Forelimb muscle (tissue), 1 donor: ENCODE results near the gene MARCHF3. TPM values are rescaled to one million over a fixed set of nuclear protein-coding genes. Genes with fewer than 3 reads are reported as not detected.
A peak's percentile ranks its signal among the peaks of the same experiment; 100 is the strongest.
"Not testable (repeated sequence)": the region's sequence is repeated elsewhere in the genome, so short reads cannot be mapped to it uniquely, and the experiment has no call there.

Source experiments
- DNase-seq: peaks from one replicate; pipeline ENCODE4 v3.0.0-alpha.2; 2013; ENCODE audit warnings: low read depth
- polyA plus RNA-seq: library from polyadenylated mRNA; unstranded; fragments of 120-200 nt; gene quantifications from one replicate; pipeline ENCODE4 v1.2.1, GENCODE V29; 2013; ENCODE audit not compliant: insufficient read length

MARCHF3 gene
- polyA plus RNA-seq, 1 donor = 7.8 TPM

GRCh38 chr5:126875303-126875785 lies 155.0 kb downstream of the MARCHF3 start:
- no peak for DNase-seq

- DNase-seq = no peak
Measured at GRCh38 chr5:126872561-126873354, 157.6 kb downstream of the MARCHF3 start.

GRCh38 chr5:126871441-126871840 lies 158.9 kb downstream of the MARCHF3 start:
- DNase-seq = no peak

- no peak for DNase-seq
Measured at GRCh38 chr5:126869005-126869451, 161.3 kb downstream of the MARCHF3 start.

GRCh38 chr5:126868338-126869004 lies 161.9 kb downstream of the MARCHF3 start:
- DNase-seq = no peak

GRCh38 chr5:126866851-126867636 lies 163.3 kb downstream of the MARCHF3 start:
- DNase-seq = no peak

- no peak for DNase-seq
Measured at GRCh38 chr5:126865299-126865698, 165.1 kb downstream of the MARCHF3 start.

- no peak for DNase-seq
Measured at GRCh38 chr5:126864042-126864688, 166.2 kb downstream of the MARCHF3 start.

- no peak for DNase-seq
Measured at GRCh38 chr5:126863402-126863801, 167.0 kb downstream of the MARCHF3 start.

- DNase-seq = no peak
Measured at GRCh38 chr5:126858441-126858840, 171.9 kb downstream of the MARCHF3 start.

GRCh38 chr5:126857472-126858410 lies 172.6 kb downstream of the MARCHF3 start:
- DNase-seq = no peak

GRCh38 chr5:126855266-126855665 lies 175.1 kb downstream of the MARCHF3 start:
- DNase-seq = no peak

GRCh38 chr5:126854526-126855110 lies 175.7 kb downstream of the MARCHF3 start:
- DNase-seq = no peak

- DNase-seq = not testable (repeated sequence)
Measured at GRCh38 chr5:126853541-126854307, 176.6 kb downstream of the MARCHF3 start.

- DNase-seq = no peak
Measured at GRCh38 chr5:126852841-126853271, 177.5 kb downstream of the MARCHF3 start.

GRCh38 chr5:126852091-126852571 lies 178.2 kb downstream of the MARCHF3 start:
- DNase-seq = peak; percentile 72

- peak; percentile 84 for DNase-seq
Measured at GRCh38 chr5:126851501-126852011, 178.8 kb downstream of the MARCHF3 start.

- no peak for DNase-seq
Measured at GRCh38 chr5:126849101-126849678, 181.2 kb downstream of the MARCHF3 start.
